ENCODE data around the gene DUS4L. TPM values are rescaled to one million over a fixed set of nuclear protein-coding genes. Genes with fewer than 3 reads are reported as not detected.

DUS4L gene
- total RNA-seq, 1 experiment from 2014 or later = 22.0 TPM

DNA sequence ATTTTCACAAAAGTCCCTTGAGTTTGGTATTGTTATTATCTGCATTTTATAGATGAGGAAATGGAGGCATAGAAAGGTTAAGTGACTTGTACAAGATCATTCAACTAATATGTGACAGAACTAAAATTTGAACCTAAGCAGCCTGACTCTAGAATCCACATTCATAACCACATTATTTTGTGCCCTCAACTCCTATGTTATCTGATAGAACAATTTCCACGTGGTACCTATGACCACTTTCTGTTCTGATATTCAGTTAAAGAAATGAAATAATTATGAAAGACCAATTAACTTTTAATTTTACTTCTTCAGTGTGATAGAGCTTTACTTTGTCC lies 33.8 kb downstream of the DUS4L start:
- intact Hi-C loops (cut with micrococcal nuclease; ENCODE audit: unreplicated experiment) = no loop called here
- no peak overlapping the region for H3K27ac ChIP-seq

DNA sequence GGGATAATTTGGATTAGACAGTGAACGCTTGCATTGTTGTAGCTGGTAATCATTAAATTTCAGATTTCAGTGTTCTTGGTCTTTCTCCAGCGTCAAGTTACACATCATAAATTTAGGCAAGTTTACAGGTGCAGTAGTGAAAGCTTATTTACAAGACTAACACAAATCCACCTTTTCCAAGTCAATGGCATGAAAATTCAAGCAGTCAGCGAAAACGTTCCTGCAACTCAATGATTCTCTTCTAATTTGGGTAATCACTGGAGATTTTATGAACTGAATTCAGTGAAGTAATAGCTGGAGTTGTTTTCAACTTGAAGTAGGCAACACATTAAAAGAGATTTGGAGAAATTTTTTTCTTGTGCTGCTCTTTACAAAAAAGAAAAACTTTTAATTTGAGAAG lies 34.2 kb downstream of the DUS4L start:
- Histone ChIP-seq H3K27me3 (ENCODE audit: insufficient read depth, low read depth) (no peaks in the 10 kb centered on the region), H3K36me3 (ENCODE audit: low read depth) (peaks cover 15% of the 10 kb centered on the region), H3F3A (ENCODE audit: insufficient read depth, low read depth) (peaks cover 36% of the 10 kb centered on the region), H3K4me2 (no peak overlapping the region), H3K27ac (no peak overlapping the region), H3K9me2 (ENCODE audit: insufficient read depth) (no peaks in the 10 kb centered on the region), H2AFZ (no peak overlapping the region), H3K79me2 (ENCODE audit: low read depth) (no peaks in the 10 kb centered on the region), H3K4me1 (replicated peaks; ENCODE audit: insufficient read depth) (peaks cover 39% of the 10 kb centered on the region), H3K4me3 (no peak overlapping the region), H3K9me3 (ENCODE audit: insufficient read depth, low read depth) (no peaks in the 10 kb centered on the region; the same call in 1 of the 2 replicates), H4K20me1 (ENCODE audit: insufficient read depth) (no peaks in the 10 kb centered on the region)
- POLR2A ChIA-PET (ENCODE audit: unreplicated experiment) = interaction anchor here (0.7 kb wide), 1 partner anchor 8 kb away, joined by 3 read pairs; no protein-coding TSS in a partner anchor
- CTCF ChIA-PET = interaction anchor here (0.7 kb wide), 1 partner anchor 59 kb away, joined by 3 read pairs; no protein-coding TSS in a partner anchor
- intact Hi-C loops (cut with micrococcal nuclease; ENCODE audit: unreplicated experiment) = no loop called here
- no TSS peak for BruUV-seq (replicated peaks)
- DNase-seq = no peak
- TF ChIP-seq EZH2 (IDR thresholded peaks at IDR 0.05; ENCODE audit: low read depth) = no peak

More for the DNA sequence above, 33.8 kb downstream of the DUS4L start:
- Histone ChIP-seq H3K9me2 (ENCODE audit: insufficient read depth) (no peaks in the 10 kb centered on the region), H3K4me3 (no peak overlapping the region), H4K20me1 (ENCODE audit: insufficient read depth) (no peaks in the 10 kb centered on the region), H3K36me3 (ENCODE audit: low read depth) (peaks cover 15% of the 10 kb centered on the region), H3K9me3 (ENCODE audit: insufficient read depth, low read depth) (no peaks in the 10 kb centered on the region; the same call in 1 of the 2 replicates), H3K79me2 (ENCODE audit: low read depth) (no peaks in the 10 kb centered on the region), H3K27me3 (ENCODE audit: insufficient read depth, low read depth) (no peaks in the 10 kb centered on the region), H3F3A (ENCODE audit: insufficient read depth, low read depth) (peaks cover 36% of the 10 kb centered on the region), H3K4me1 (replicated peaks; ENCODE audit: insufficient read depth) (peaks cover 39% of the 10 kb centered on the region), H3K4me2 (no peak overlapping the region), H2AFZ (no peak overlapping the region)
- POLR2A ChIA-PET (ENCODE audit: unreplicated experiment) = interaction anchor here (0.6 kb wide), 1 partner anchor 284 kb away, joined by 4 read pairs; no protein-coding TSS in a partner anchor
- no TSS peak for BruUV-seq (replicated peaks)
- no peak for DNase-seq
- CTCF ChIA-PET = interaction anchor here (0.7 kb wide), 1 partner anchor 59 kb away, joined by 3 read pairs; no protein-coding TSS in a partner anchor
- TF ChIP-seq CTCF (conservative IDR thresholded peaks at IDR 0.05) (no peak), EZH2 (IDR thresholded peaks at IDR 0.05; ENCODE audit: low read depth) (no peak)

- no peaks in the 10 kb centered on the region for H4K20me1 ChIP-seq (ENCODE audit: insufficient read depth)
- BruUV-seq (replicated peaks) = no TSS peak
- POLR2A ChIA-PET (ENCODE audit: unreplicated experiment) = interaction anchor here (0.6 kb wide), 2 partner anchors 147 to 399 kb away, joined by 3 read pairs; no protein-coding TSS in a partner anchor
- TF ChIP-seq EZH2 (IDR thresholded peaks at IDR 0.05; ENCODE audit: low read depth) = no peak
- no peak for TF ChIP-seq CTCF (conservative IDR thresholded peaks at IDR 0.05)
- peaks cover 26% of the 10 kb centered on the region for H3F3A ChIP-seq (ENCODE audit: insufficient read depth, low read depth)
- intact Hi-C loops (cut with micrococcal nuclease; ENCODE audit: unreplicated experiment) = no loop called here
- H3K4me2 ChIP-seq = no peak overlapping the region
- H3K4me3 ChIP-seq = no peak overlapping the region
- no peak for DNase-seq
- H3K36me3 ChIP-seq (ENCODE audit: low read depth) = peaks cover 15% of the 10 kb centered on the region
- no peaks in the 10 kb centered on the region; the same call in 1 of the 2 replicates for H3K9me3 ChIP-seq (ENCODE audit: insufficient read depth, low read depth)
- no peaks in the 10 kb centered on the region for H3K27me3 ChIP-seq (ENCODE audit: insufficient read depth, low read depth)
- no peak overlapping the region for H3K27ac ChIP-seq
- H3K79me2 ChIP-seq (ENCODE audit: low read depth) = no peaks in the 10 kb centered on the region
- CTCF ChIA-PET = no interaction called here
- H2AFZ ChIP-seq = no peak overlapping the region
- H3K9me2 ChIP-seq (ENCODE audit: insufficient read depth) = no peaks in the 10 kb centered on the region
- peaks cover 28% of the 10 kb centered on the region for H3K4me1 ChIP-seq (replicated peaks; ENCODE audit: insufficient read depth)
These were observed 35.5 kb downstream of the DUS4L start for GRCh38 chr7:107599262-107599661.

GRCh38 chr7:107600816-107601215 lies 37.0 kb downstream of the DUS4L start:
- ChIA-PET POLR2A (ENCODE audit: unreplicated experiment) (no interaction called here), CTCF (no interaction called here)
- Histone ChIP-seq H2AFZ (no peak overlapping the region), H3K9me3 (ENCODE audit: insufficient read depth, low read depth) (no peaks in the 10 kb centered on the region; the same call in 1 of the 2 replicates), H3K27ac (no peak overlapping the region), H3K9me2 (ENCODE audit: insufficient read depth) (no peaks in the 10 kb centered on the region), H4K20me1 (ENCODE audit: insufficient read depth) (no peaks in the 10 kb centered on the region), H3K4me1 (replicated peaks; ENCODE audit: insufficient read depth) (peaks cover 13% of the 10 kb centered on the region), H3K27me3 (ENCODE audit: insufficient read depth, low read depth) (no peaks in the 10 kb centered on the region), H3K79me2 (ENCODE audit: low read depth) (no peaks in the 10 kb centered on the region), H3K4me3 (no peak overlapping the region), H3K4me2 (no peak overlapping the region), H3K36me3 (ENCODE audit: low read depth) (peaks cover 15% of the 10 kb centered on the region), H3F3A (ENCODE audit: insufficient read depth, low read depth) (peaks cover 10% of the 10 kb centered on the region; the same call in 1 of the 2 replicates)
- intact Hi-C loops (cut with micrococcal nuclease; ENCODE audit: unreplicated experiment) = no loop called here
- no TSS peak for BruUV-seq (replicated peaks)
- DNase-seq = no peak
- no peak for TF ChIP-seq EZH2 (IDR thresholded peaks at IDR 0.05; ENCODE audit: low read depth)
- no peak for TF ChIP-seq CTCF (conservative IDR thresholded peaks at IDR 0.05)

Measured in PC-9 (cell line).